Osteocyte (in vitro differentiated cells): Measurements from ENCODE around the gene SPAM1. TPM values are rescaled to one million over a fixed set of nuclear protein-coding genes. Genes with fewer than 3 reads are reported as not detected.
A peak's percentile ranks its signal among the peaks of the same experiment; 100 is the strongest.
"Not testable (repeated sequence)": the region's sequence is repeated elsewhere in the genome, so short reads cannot be mapped to it uniquely, and the experiment has no call there.

Source experiments
- DNase-seq: peaks from one replicate; pipeline ENCODE4 v3.0.0; 2021; ENCODE audit warnings: mixed read lengths; ENCODE audit not compliant: unreplicated experiment; ENCODE audit errors: extremely low spot score
- H3K27ac Mint-ChIP-seq: one replicate; pipeline ENCODE4 v1.8.0; 2021; ENCODE audit warnings: mild to moderate bottlenecking, mixed read lengths; ENCODE audit not compliant: unreplicated experiment
- H3K27me3 Mint-ChIP-seq: one replicate; pipeline ENCODE4 v1.8.0; 2021; ENCODE audit warnings: mixed read lengths; ENCODE audit not compliant: unreplicated experiment
- H3K36me3 Mint-ChIP-seq: one replicate; pipeline ENCODE4 v1.8.0; 2021; ENCODE audit warnings: mixed read lengths; ENCODE audit not compliant: unreplicated experiment
- H3K4me1 Mint-ChIP-seq: one replicate; pipeline ENCODE4 v1.8.0; 2021; ENCODE audit warnings: mixed read lengths; ENCODE audit not compliant: unreplicated experiment
- H3K4me3 Mint-ChIP-seq: one replicate; pipeline ENCODE4 v1.8.0; 2021; ENCODE audit warnings: mild to moderate bottlenecking, moderate library complexity, mixed read lengths; ENCODE audit not compliant: unreplicated experiment
- H3K9me3 Mint-ChIP-seq: one replicate; pipeline ENCODE4 v1.8.0; 2021; ENCODE audit warnings: mixed read lengths; ENCODE audit not compliant: unreplicated experiment
- CTCF ChIP-seq: fragments of 200-600 bp; sonication (generic); IDR thresholded peaks from 2 replicates; pipeline ENCODE4 v1.5.0; 2021; ENCODE audit warnings: antibody characterized with exemption, mild to moderate bottlenecking, moderate library complexity
- total RNA-seq: library from RNA; stranded (reverse); gene quantifications from 2 replicates; pipeline ENCODE4 v1.2.1, GENCODE V29; 2021

The SPAM1 gene
- total RNA-seq, 1 donor from 2014 or later: not detected

- DNase-seq: no peak
- Mint-ChIP-seq H3K9me3 (no peaks in the 10 kb centered on the region), H3K4me3 (no peak overlapping the region), H3K36me3 (no peaks in the 10 kb centered on the region), H3K27me3 (peaks cover 3% of the 10 kb centered on the region), H3K27ac (no peak overlapping the region), H3K4me1 (no peaks in the 10 kb centered on the region)
- TF ChIP-seq CTCF: no peak
Measured at GRCh38 chr7:123888192-123888591, 36.8 kb upstream of the SPAM1 start.

GRCh38 chr7:123894753-123895152 lies 30.3 kb upstream of the SPAM1 start:
- not testable (repeated sequence) for H3K4me1 Mint-ChIP-seq, H3K36me3 Mint-ChIP-seq, H3K27me3 Mint-ChIP-seq, DNase-seq, H3K27ac Mint-ChIP-seq, H3K4me3 Mint-ChIP-seq
- H3K9me3 Mint-ChIP-seq: peaks cover 17% of the 10 kb centered on the region

- H3K27me3 Mint-ChIP-seq: no peaks in the 10 kb centered on the region
- H3K36me3 Mint-ChIP-seq: no peaks in the 10 kb centered on the region
- H3K4me3 Mint-ChIP-seq: no peak overlapping the region
- no peaks in the 10 kb centered on the region for H3K4me1 Mint-ChIP-seq
- H3K27ac Mint-ChIP-seq: no peak overlapping the region
- no peak for TF ChIP-seq CTCF
- H3K9me3 Mint-ChIP-seq: peaks cover 4% of the 10 kb centered on the region
- DNase-seq: no peak
Measured at GRCh38 chr7:123901101-123901500, 23.9 kb upstream of the SPAM1 start.

GRCh38 chr7:123905714-123906113 lies 19.3 kb upstream of the SPAM1 start:
- H3K4me1 Mint-ChIP-seq: no peaks in the 10 kb centered on the region
- H3K4me3 Mint-ChIP-seq: no peak overlapping the region
- no peaks in the 10 kb centered on the region for H3K36me3 Mint-ChIP-seq
- no peak overlapping the region for H3K27ac Mint-ChIP-seq
- DNase-seq: no peak
- H3K27me3 Mint-ChIP-seq: peaks cover 3% of the 10 kb centered on the region
- no peak for TF ChIP-seq CTCF
- no peaks in the 10 kb centered on the region for H3K9me3 Mint-ChIP-seq

GRCh38 chr7:123916240-123916724 lies 8.8 kb upstream of the SPAM1 start:
- peak; percentile 46 for TF ChIP-seq CTCF
- H3K9me3 Mint-ChIP-seq: no peaks in the 10 kb centered on the region
- peaks cover 3% of the 10 kb centered on the region for H3K27me3 Mint-ChIP-seq
- H3K4me3 Mint-ChIP-seq: no peak overlapping the region
- H3K27ac Mint-ChIP-seq: no peak overlapping the region
- DNase-seq: no peak
- H3K4me1 Mint-ChIP-seq: no peaks in the 10 kb centered on the region
- H3K36me3 Mint-ChIP-seq: no peaks in the 10 kb centered on the region

GRCh38 chr7:123917878-123918277 lies 7.2 kb upstream of the SPAM1 start:
- peaks cover 3% of the 10 kb centered on the region for H3K27me3 Mint-ChIP-seq
- no peaks in the 10 kb centered on the region for H3K36me3 Mint-ChIP-seq
- H3K4me3 Mint-ChIP-seq: no peak overlapping the region

More at GRCh38 chr7:123917878-123918277, 7.2 kb upstream of the SPAM1 start:
- Mint-ChIP-seq H3K9me3 (no peaks in the 10 kb centered on the region), H3K4me1 (no peaks in the 10 kb centered on the region), H3K27ac (no peak overlapping the region)
- DNase-seq: no peak
- no peak for TF ChIP-seq CTCF
